GM18526 (cell line): ENCODE measurements around the gene CRYBB2.

ENCODE experiments used
- POLR2A ChIP-seq: IDR thresholded peaks from 3 replicates; pipeline ENCODE4 v1.6.1; 2011; ENCODE audit not compliant: insufficient read length; ENCODE audit errors: extremely low read depth

Gene CRYBB2

GRCh38 chr22:25219211-25219689, at the start of gene CRYBB2:
CRYBB2 (plus strand) TSS chr22:25219639; CDS start chr22:25221430, 1,791 bp downstream.
- TF ChIP-seq POLR2A = no peak

- TF ChIP-seq POLR2A = no peak
Observed at GRCh38 chr22:25170426-25170980, 48.9 kb upstream of the CRYBB2 start.

GRCh38 chr22:25172153-25172552, 47.3 kb upstream of the CRYBB2 start:
- TF ChIP-seq POLR2A = no peak

GRCh38 chr22:25174156-25174887, 45.1 kb upstream of the CRYBB2 start:
- no peak for TF ChIP-seq POLR2A

- no peak for TF ChIP-seq POLR2A
Observed at GRCh38 chr22:25174888-25175411, 44.5 kb upstream of the CRYBB2 start.

- no peak for TF ChIP-seq POLR2A
Observed at GRCh38 chr22:25176175-25176574, 43.3 kb upstream of the CRYBB2 start.

- TF ChIP-seq POLR2A = no peak
Observed at GRCh38 chr22:25176799-25177198, 42.6 kb upstream of the CRYBB2 start.

- TF ChIP-seq POLR2A = no peak
Observed at GRCh38 chr22:25177226-25177625, 42.2 kb upstream of the CRYBB2 start.

GRCh38 chr22:25177895-25178294, 41.5 kb upstream of the CRYBB2 start:
- TF ChIP-seq POLR2A = no peak

GRCh38 chr22:25182131-25183110, 37.0 kb upstream of the CRYBB2 start:
- TF ChIP-seq POLR2A = no peak

GRCh38 chr22:25183949-25184619, 35.4 kb upstream of the CRYBB2 start:
- no peak for TF ChIP-seq POLR2A

- TF ChIP-seq POLR2A = no peak
Observed at GRCh38 chr22:25186140-25186539, 33.3 kb upstream of the CRYBB2 start.

GRCh38 chr22:25187469-25187868, 32.0 kb upstream of the CRYBB2 start:
- no peak for TF ChIP-seq POLR2A

- no peak for TF ChIP-seq POLR2A
Observed at GRCh38 chr22:25192406-25192805, 27.0 kb upstream of the CRYBB2 start.

GRCh38 chr22:25193130-25193529, 26.3 kb upstream of the CRYBB2 start:
- no peak for TF ChIP-seq POLR2A
